ENCODE data around the gene THY1. TPM values are rescaled to one million over a fixed set of nuclear protein-coding genes. Genes with fewer than 3 reads are reported as not detected.

THY1 gene
- total RNA-seq, 1 donor from 2014 or later: not detected

GRCh38 chr11:119416606-119417580 lies 6.1 kb downstream of the THY1 start:
- no peak for ATAC-seq (ENCODE audit: low read depth)
- Mint-ChIP-seq H3K27me3 (peaks cover 45% of the 10 kb centered on the region), H3K9me3 (peaks cover 8% of the 10 kb centered on the region), H3K4me1 (peaks cover 5% of the 10 kb centered on the region), H3K36me3 (ENCODE audit: low read depth) (no peaks in the 10 kb centered on the region), H3K27ac (no peak overlapping the region), H3K4me3 (no peak overlapping the region)
- TF ChIP-seq CTCF (IDR thresholded peaks at IDR 0.05): no peak
- ChIA-PET CTCF (no interaction called here), POLR2A (no interaction called here)
- intact Hi-C loops (cut with micrococcal nuclease): no loop called here
- DNase-seq: no peak

- ChIA-PET POLR2A (no interaction called here), CTCF (no interaction called here)
- Mint-ChIP-seq H3K9me3 (peaks cover 8% of the 10 kb centered on the region), H3K4me1 (no peaks in the 10 kb centered on the region), H3K36me3 (ENCODE audit: low read depth) (no peaks in the 10 kb centered on the region), H3K4me3 (no peak overlapping the region), H3K27ac (no peak overlapping the region), H3K27me3 (peaks cover 38% of the 10 kb centered on the region)
- no peak for TF ChIP-seq CTCF (IDR thresholded peaks at IDR 0.05)
- no peak for ATAC-seq (ENCODE audit: low read depth)
- intact Hi-C loops (cut with micrococcal nuclease): no loop called here
- no peak for DNase-seq
Measured at GRCh38 chr11:119415966-119416365, 7.0 kb downstream of the THY1 start.

GRCh38 chr11:119415517-119415916 lies 7.5 kb downstream of the THY1 start:
- Mint-ChIP-seq H3K9me3 (peaks cover 8% of the 10 kb centered on the region), H3K36me3 (ENCODE audit: low read depth) (no peaks in the 10 kb centered on the region), H3K27me3 (peaks cover 34% of the 10 kb centered on the region), H3K4me1 (no peaks in the 10 kb centered on the region), H3K4me3 (no peak overlapping the region), H3K27ac (no peak overlapping the region)
- CTCF ChIA-PET: no interaction called here
- ATAC-seq (ENCODE audit: low read depth) (no peak), DNase-seq (no peak)
- POLR2A ChIA-PET: no interaction called here
- intact Hi-C loops (cut with micrococcal nuclease): no loop called here
- TF ChIP-seq CTCF (IDR thresholded peaks at IDR 0.05): no peak

GRCh38 chr11:119414734-119415133 lies 8.2 kb downstream of the THY1 start:
- intact Hi-C loops (cut with micrococcal nuclease): no loop called here
- POLR2A ChIA-PET: no interaction called here
- no peak for ATAC-seq (ENCODE audit: low read depth)
- CTCF ChIA-PET: no interaction called here
- Mint-ChIP-seq H3K4me3 (no peak overlapping the region), H3K9me3 (peaks cover 8% of the 10 kb centered on the region), H3K27ac (no peak overlapping the region), H3K36me3 (ENCODE audit: low read depth) (no peaks in the 10 kb centered on the region), H3K27me3 (peaks cover 26% of the 10 kb centered on the region), H3K4me1 (no peaks in the 10 kb centered on the region)
- DNase-seq: no peak
- TF ChIP-seq CTCF (IDR thresholded peaks at IDR 0.05): no peak

- peaks cover 22% of the 10 kb centered on the region for H3K27me3 Mint-ChIP-seq
- no peak for ATAC-seq (ENCODE audit: low read depth)
- intact Hi-C loops (cut with micrococcal nuclease): no loop called here
- no peak for DNase-seq
- no peak for TF ChIP-seq CTCF (IDR thresholded peaks at IDR 0.05)
- peaks cover 8% of the 10 kb centered on the region for H3K9me3 Mint-ChIP-seq
- H3K27ac Mint-ChIP-seq: no peak overlapping the region
- H3K4me3 Mint-ChIP-seq: no peak overlapping the region
- H3K4me1 Mint-ChIP-seq: no peaks in the 10 kb centered on the region
- POLR2A ChIA-PET: no interaction called here
- CTCF ChIA-PET: no interaction called here
- no peaks in the 10 kb centered on the region for H3K36me3 Mint-ChIP-seq (ENCODE audit: low read depth)
Measured at GRCh38 chr11:119414321-119414720, 8.7 kb downstream of the THY1 start.

All from activated B cell treated with CpG ODN at 0.5 μM for 24 hours (primary cell).